Esophagus muscularis mucosa (tissue), 4 donors: ENCODE results near the gene GRIN2D. TPM values are rescaled to one million over a fixed set of nuclear protein-coding genes. Genes with fewer than 3 reads are reported as not detected.
"Not testable (repeated sequence)": the region's sequence is repeated elsewhere in the genome, so short reads cannot be mapped to it uniquely, and the experiment has no call there.

Experiments
- DNase-seq: peaks from one replicate; pipeline ENCODE4 v3.0.0-alpha.2; 2017; ENCODE audit errors: extremely low spot score
- H3K27ac ChIP-seq, 4 donors: fragments of 200-600 bp; sonication (generic); replicated peaks in 1 of 4; 1 replicate in 3 of 4; 2 replicates in 1 of 4; pipeline ENCODE4 v1.5.1; 2016 to 2019; ENCODE audit warnings: mild to moderate bottlenecking in 1 of 4
- H3K27me3 ChIP-seq, 4 donors: fragments of 200-600 bp; sonication (generic); one replicate each; pipeline versions ENCODE4 v1.5.1 to v1.6.0; 2016 to 2019
- H3K36me3 ChIP-seq, 4 donors: fragments of 200-600 bp; sonication (generic); one replicate each; pipeline ENCODE4 v1.5.1; 2016 to 2019
- H3K4me1 ChIP-seq, 4 donors: fragments of 200-600 bp; sonication (generic); one replicate each; pipeline ENCODE4 v1.5.1; 2016 to 2019
- H3K4me3 ChIP-seq, 4 donors: fragments of 200-600 bp; sonication (generic); 1 replicate in 2 of 4; 2 replicates in 2 of 4; pipeline ENCODE4 v1.5.1; 2016 to 2019; ENCODE audit warnings: mild to moderate bottlenecking in 4 of 4, moderate library complexity in 1 of 4
- H3K9me3 ChIP-seq, 4 donors: fragments of 200-600 bp; sonication (generic); 1 replicate in 3 of 4; 2 replicates in 1 of 4; pipeline ENCODE4 v1.5.1; 2016 to 2019
- EP300 ChIP-seq: sonication (generic); formaldehyde crosslinking; IDR thresholded peaks from one replicate; pipeline ENCODE4 v1.6.1; 2017; ENCODE audit warnings: antibody characterized with exemption
- POLR2A ChIP-seq: fragments of 450-650 bp; IDR thresholded peaks from one replicate; pipeline ENCODE4 v1.6.1; 2017; ENCODE audit warnings: antibody characterized with exemption, moderate library complexity, mild to moderate bottlenecking, low read depth
- POLR2AphosphoS5 ChIP-seq, 2 donors: sonication (generic); formaldehyde crosslinking; IDR thresholded peaks; one replicate each; pipeline ENCODE4 v1.6.1; 2017; ENCODE audit warnings: antibody characterized with exemption in 2 of 2
- WGBS: methylation state at CpG from one replicate; pipeline ENCODE4 v1.1.5; 2018; 5-methylcytosine and 5-hydroxymethylcytosine counted together
- intact Hi-C: fragments of 100-400 bp; cut with DNase I; formaldehyde crosslinking; loops from one replicate; pipeline ENCODE4 v1.15.1; 2023
- total RNA-seq, 4 donors: library from RNA; depleted of rRNA; stranded (reverse); fragments of >200 nt; gene quantifications; one replicate each; pipeline versions ENCODE4 v1.1.0 to v1.2.1, GENCODE V29; 2016
- TF ChIP-seq, protein P1 (sequence below), 3 experiments: fragments of 200-600 bp in 2 of 3; fragments of 450-650 bp in 1 of 3; sonication (generic) in 2 of 3; IDR thresholded peaks; one replicate each; pipeline ENCODE4 v1.5.1; 2017 to 2019; ENCODE audit warnings: antibody characterized with exemption in 3 of 3, mild to moderate bottlenecking in 2 of 3, moderate library complexity in 1 of 3

Gene GRIN2D
- total RNA-seq, 4 donors from 2014 or later, result 0.19 to 0.42 (median 0.37) TPM

DNA sequence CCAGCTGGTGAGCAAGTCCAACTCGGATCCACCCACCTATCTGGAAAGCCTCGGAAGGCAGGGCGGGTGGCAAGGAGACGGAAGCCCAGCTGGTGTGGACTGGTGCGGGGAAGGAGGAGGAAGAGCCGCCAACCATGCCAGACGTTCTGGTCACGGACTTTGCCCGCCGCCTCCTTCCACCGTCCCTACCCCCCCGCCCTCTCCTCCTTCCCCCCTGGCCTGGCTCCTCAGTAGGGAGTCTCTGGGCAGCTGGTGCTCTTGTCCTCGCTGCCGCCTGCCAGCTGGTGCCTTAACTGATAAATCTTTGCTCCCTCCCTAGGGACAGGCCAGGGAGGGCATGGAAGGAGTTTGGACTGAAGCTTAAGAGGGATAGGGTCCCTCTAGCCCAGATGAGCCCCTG is 24.5 kb upstream of the GRIN2D start:
- 79% methylated on average over 13 of the region's 14 CpGs for WGBS
- intact Hi-C loops, result no loop called here
- peaks cover 4 to 9% (median 6%) of the 10 kb centered on the region in 4 donors for H3K4me1 ChIP-seq
- no peaks in the 10 kb centered on the region for H3K36me3 ChIP-seq
- H3K27ac ChIP-seq, result no peak overlapping the region
- no peak overlapping the region for H3K4me3 ChIP-seq
- no peaks in the 10 kb centered on the region for H3K27me3 ChIP-seq
- TF ChIP-seq, protein P1, sequence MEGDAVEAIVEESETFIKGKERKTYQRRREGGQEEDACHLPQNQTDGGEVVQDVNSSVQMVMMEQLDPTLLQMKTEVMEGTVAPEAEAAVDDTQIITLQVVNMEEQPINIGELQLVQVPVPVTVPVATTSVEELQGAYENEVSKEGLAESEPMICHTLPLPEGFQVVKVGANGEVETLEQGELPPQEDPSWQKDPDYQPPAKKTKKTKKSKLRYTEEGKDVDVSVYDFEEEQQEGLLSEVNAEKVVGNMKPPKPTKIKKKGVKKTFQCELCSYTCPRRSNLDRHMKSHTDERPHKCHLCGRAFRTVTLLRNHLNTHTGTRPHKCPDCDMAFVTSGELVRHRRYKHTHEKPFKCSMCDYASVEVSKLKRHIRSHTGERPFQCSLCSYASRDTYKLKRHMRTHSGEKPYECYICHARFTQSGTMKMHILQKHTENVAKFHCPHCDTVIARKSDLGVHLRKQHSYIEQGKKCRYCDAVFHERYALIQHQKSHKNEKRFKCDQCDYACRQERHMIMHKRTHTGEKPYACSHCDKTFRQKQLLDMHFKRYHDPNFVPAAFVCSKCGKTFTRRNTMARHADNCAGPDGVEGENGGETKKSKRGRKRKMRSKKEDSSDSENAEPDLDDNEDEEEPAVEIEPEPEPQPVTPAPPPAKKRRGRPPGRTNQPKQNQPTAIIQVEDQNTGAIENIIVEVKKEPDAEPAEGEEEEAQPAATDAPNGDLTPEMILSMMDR (IDR thresholded peaks at IDR 0.05), result no peak
- TF ChIP-seq POLR2AphosphoS5 (IDR thresholded peaks at IDR 0.05), result no peak
- H3K9me3 ChIP-seq, result no peaks in the 10 kb centered on the region
- DNase-seq, result no peak

DNA sequence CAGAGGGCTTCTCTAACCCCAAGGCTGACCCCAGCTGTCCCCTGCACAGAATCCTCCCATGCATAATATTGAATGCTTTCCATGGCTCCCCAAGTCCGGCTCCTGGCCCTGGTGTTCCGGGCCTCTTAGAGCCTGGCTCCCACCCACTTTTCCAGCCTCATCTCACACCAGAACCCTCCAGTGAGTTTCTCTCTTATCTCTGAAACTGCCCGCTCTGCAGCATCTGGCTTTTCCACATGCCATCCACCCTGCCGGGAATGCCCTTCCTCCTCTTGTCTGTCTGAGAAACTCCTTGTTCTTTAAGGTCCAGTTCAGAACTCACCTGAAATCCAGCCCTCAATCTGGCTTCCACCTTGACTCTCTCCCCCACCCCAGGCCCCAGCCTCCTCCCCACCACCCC is 22.5 kb upstream of the GRIN2D start:
- Histone ChIP-seq H3K27ac (no peak overlapping the region), H3K9me3 (no peaks in the 10 kb centered on the region), H3K36me3 (no peaks in the 10 kb centered on the region), H3K4me1 (no peaks in the 10 kb centered on the region), H3K27me3 (no peaks in the 10 kb centered on the region), H3K4me3 (no peak overlapping the region)
- TF ChIP-seq, protein P1 (IDR thresholded peaks at IDR 0.05), result no peak
- TF ChIP-seq POLR2A (no peak), POLR2AphosphoS5 (IDR thresholded peaks at IDR 0.05) (no peak), EP300 (no peak)
- 84% methylated on average over 4 of the region's 4 CpGs for WGBS
- DNase-seq, result no peak
- intact Hi-C loops, result no loop called here

DNA sequence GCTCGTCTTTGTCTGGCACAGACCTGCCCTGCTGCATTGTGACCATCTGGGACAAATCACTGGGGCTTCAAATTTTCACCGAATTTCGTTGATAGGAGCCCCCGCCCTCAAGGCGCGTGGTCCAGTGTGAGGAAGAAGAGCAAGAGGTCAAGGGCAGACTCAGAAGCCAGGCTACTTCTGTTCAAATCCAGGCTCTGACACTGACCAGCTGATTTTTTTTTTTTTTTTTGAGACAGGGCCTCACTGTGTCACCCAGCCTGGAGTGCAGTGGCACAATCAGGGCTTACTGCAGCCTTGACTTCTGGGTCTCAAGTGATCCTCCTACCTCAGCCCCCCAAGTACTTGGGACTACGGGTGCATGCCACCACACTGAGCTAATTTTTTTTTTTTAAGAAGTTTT is 22.1 kb upstream of the GRIN2D start:
- intact Hi-C loops, result no loop called here
- no peak for TF ChIP-seq POLR2AphosphoS5 (IDR thresholded peaks at IDR 0.05)
- TF ChIP-seq POLR2A, result no peak
- TF ChIP-seq, protein P1 (IDR thresholded peaks at IDR 0.05), result no peak
- TF ChIP-seq EP300, result no peak
- 67% methylated on average over 7 of the region's 7 CpGs for WGBS

DNA sequence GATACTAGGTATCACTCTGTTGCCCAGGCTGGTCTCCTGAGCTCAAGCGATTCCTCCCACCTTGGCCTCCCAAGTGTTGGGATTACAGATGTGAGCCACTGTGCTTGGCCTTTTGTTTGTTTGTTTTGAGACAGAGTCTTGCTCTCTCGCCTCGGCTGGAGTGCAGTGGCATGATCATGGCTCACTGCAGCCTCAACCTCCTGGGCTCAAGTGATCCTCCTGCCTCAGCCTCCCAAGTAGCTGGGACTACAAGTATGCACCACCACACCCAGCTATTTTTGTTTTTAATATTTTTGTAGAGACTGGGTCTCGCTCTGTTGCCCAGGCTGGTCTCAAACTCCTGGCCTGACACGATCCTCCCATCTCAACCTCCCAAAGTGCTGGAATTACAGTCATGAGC is 21.7 kb upstream of the GRIN2D start:
- WGBS, result 96% methylated on average over 5 of the region's 5 CpGs
- H3K36me3 ChIP-seq, DNase-seq, H3K9me3 ChIP-seq, intact Hi-C loops, H3K4me3 ChIP-seq, H3K4me1 ChIP-seq, H3K27me3 ChIP-seq, H3K27ac ChIP-seq: not testable (repeated sequence)

More for the DNA sequence above, 22.1 kb upstream of the GRIN2D start:
- no peaks in the 10 kb centered on the region for H3K27me3 ChIP-seq
- H3K4me1 ChIP-seq, result no peaks in the 10 kb centered on the region
- no peak for DNase-seq
- H3K36me3 ChIP-seq, result no peaks in the 10 kb centered on the region
- H3K27ac ChIP-seq, result no peak overlapping the region
- no peaks in the 10 kb centered on the region for H3K9me3 ChIP-seq
- H3K4me3 ChIP-seq, result no peak overlapping the region

DNA sequence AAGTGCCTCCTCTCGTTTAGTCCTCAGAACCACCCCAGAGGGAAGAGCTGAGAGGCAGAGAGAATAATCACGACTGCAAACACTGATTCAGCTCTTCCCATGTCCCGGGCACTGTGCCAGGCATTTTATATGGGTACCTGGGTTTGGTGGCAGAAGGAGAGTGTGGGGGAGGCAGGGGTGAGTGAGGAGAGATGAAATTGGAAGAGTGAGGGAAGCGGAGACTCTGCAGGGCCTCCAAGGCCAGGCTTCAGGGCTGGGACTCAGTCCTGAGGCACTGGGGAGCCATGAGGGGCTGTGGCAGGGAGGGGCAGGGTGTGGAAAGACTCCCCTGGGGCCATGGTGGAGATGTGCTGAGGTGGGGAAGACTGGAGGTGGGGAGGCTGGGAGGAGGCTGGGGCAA is 20.6 kb upstream of the GRIN2D start:
- DNase-seq, result no peak
- Histone ChIP-seq H3K27me3 (no peaks in the 10 kb centered on the region), H3K36me3 (no peaks in the 10 kb centered on the region), H3K4me1 (no peaks in the 10 kb centered on the region), H3K4me3 (no peak overlapping the region), H3K27ac (no peak overlapping the region), H3K9me3 (no peaks in the 10 kb centered on the region)
- intact Hi-C loops, result no loop called here
- 41% methylated on average over 4 of the region's 4 CpGs for WGBS
- TF ChIP-seq POLR2AphosphoS5 (IDR thresholded peaks at IDR 0.05), result no peak
- TF ChIP-seq POLR2A, result no peak
- TF ChIP-seq EP300, result no peak
- TF ChIP-seq, protein P1 (IDR thresholded peaks at IDR 0.05), result no peak
